Caco-2 (cell line): ENCODE measurements around the gene IRF2BP2. TPM values are rescaled to one million over a fixed set of nuclear protein-coding genes. Genes with fewer than 3 reads are reported as not detected.

ENCODE experiments used
- BruUV-seq: library from RNA; stranded (reverse); fragments of 400-500 nt; replicated peaks from 2 replicates; lab custom pipeline; 2021; lab: Mats Ljungman, UMichigan
- CTCF ChIA-PET: fragments of 300-600 bp; sonication (Branson Sonifier 250); formaldehyde crosslinking; loops from one replicate; lab custom pipeline; 2022; ENCODE audit warnings: antibody characterized with exemption; lab: Charles Lee
- POLR2A ChIA-PET: fragments of 300-600 bp; sonication (Branson Sonifier 250); formaldehyde crosslinking; loops from one replicate; lab custom pipeline; 2022; ENCODE audit warnings: antibody characterized with exemption; lab: Charles Lee
- DNase-seq, 2 experiments: peaks; one replicate each; pipeline versions ENCODE4 v3.0.0 to v3.0.0-alpha.2; 2020 to 2022
- H3K27me3 ChIP-seq: replicated peaks from 2 replicates; pipeline ENCODE4 v1.6.0; 2011; ENCODE audit warnings: low read length; ENCODE audit not compliant: control insufficient read depth, insufficient read depth
- H3K36me3 ChIP-seq: 2 replicates; pipeline ENCODE4 v1.5.1; 2011; ENCODE audit warnings: low read length; ENCODE audit not compliant: control insufficient read depth, insufficient read depth
- H3K4me1 ChIP-seq: fragments of 250-450 bp; sonication (Bioruptor Pico); 2 replicates; pipeline ENCODE4 v1.5.1; 2020; ENCODE audit warnings: mild to moderate bottlenecking
- H3K4me3 ChIP-seq: 2 replicates; pipeline ENCODE4 v1.5.1; 2011; ENCODE audit warnings: low read depth, mild to moderate bottlenecking, control low read depth, low read length
- H3K9me3 ChIP-seq: fragments of 250-450 bp; sonication (Bioruptor Pico); 2 replicates; pipeline ENCODE4 v1.5.1; 2020; ENCODE audit warnings: mild to moderate bottlenecking, moderate library complexity
- H3K27ac Mint-ChIP-seq: one replicate; pipeline ENCODE4 v1.8.0; 2022; ENCODE audit warnings: mixed read lengths; ENCODE audit not compliant: unreplicated experiment
- H3K27me3 Mint-ChIP-seq: one replicate; pipeline ENCODE4 v1.8.0; 2022; ENCODE audit warnings: mixed read lengths; ENCODE audit not compliant: insufficient read depth, unreplicated experiment
- H3K36me3 Mint-ChIP-seq: one replicate; pipeline ENCODE4 v1.8.0; 2022; ENCODE audit warnings: mild to moderate bottlenecking, mixed read lengths; ENCODE audit not compliant: insufficient read depth, unreplicated experiment
- H3K4me1 Mint-ChIP-seq: one replicate; pipeline ENCODE4 v1.8.0; 2022; ENCODE audit warnings: low read depth, mixed read lengths; ENCODE audit not compliant: unreplicated experiment
- H3K4me3 Mint-ChIP-seq: one replicate; pipeline ENCODE4 v1.8.0; 2022; ENCODE audit warnings: mild to moderate bottlenecking, moderate library complexity, mixed read lengths; ENCODE audit not compliant: unreplicated experiment
- H3K9me3 Mint-ChIP-seq: one replicate; pipeline ENCODE4 v1.8.0; 2022; ENCODE audit warnings: mixed read lengths; ENCODE audit not compliant: unreplicated experiment
- CTCF ChIP-seq, 2 experiments: fragments of 200-600 bp in 1 of 2; IDR thresholded peaks; 1 replicate in 1 of 2; 2 replicates in 1 of 2; pipeline versions ENCODE4 v1.5.1 to v1.8.0; 2011 to 2022; ENCODE audit warnings: antibody characterized with exemption in 1 of 2, control low read depth in 1 of 2, inconsistent platforms in 1 of 2, low read depth in 1 of 2, low read length in 1 of 2, mild to moderate bottlenecking in 1 of 2, moderate library complexity in 1 of 2; ENCODE audit not compliant: insufficient read depth in 1 of 2, severe bottlenecking in 1 of 2, unreplicated experiment in 1 of 2
- intact Hi-C: fragments of 100-400 bp; cut with micrococcal nuclease; formaldehyde crosslinking; loops from one replicate; pipeline ENCODE4 v1.10.0; 2022; ENCODE audit not compliant: unreplicated experiment
- total RNA-seq: library from RNA; stranded (reverse); gene quantifications from 2 replicates; pipeline ENCODE4 v1.2.3, GENCODE V29; 2022

IRF2BP2 gene
- total RNA-seq, 1 experiment from 2014 or later: 135 TPM

GRCh38 chr1:234588386-234588785, 21.6 kb downstream of the IRF2BP2 start:
- Histone ChIP-seq H3K4me1 (no peaks in the 10 kb centered on the region), H3K36me3 (no peaks in the 10 kb centered on the region), H3K27me3 (no peaks in the 10 kb centered on the region), H3K4me3 (no peak overlapping the region), H3K9me3 (no peaks in the 10 kb centered on the region)
- H3K4me1 Mint-ChIP-seq: no peaks in the 10 kb centered on the region
- H3K4me3 Mint-ChIP-seq: no peak overlapping the region
- no peak for DNase-seq
- TF ChIP-seq CTCF (IDR thresholded peaks at IDR 0.05; ENCODE audit: insufficient read depth in 1 of 2, low read depth in 1 of 2, low read length in 1 of 2, severe bottlenecking in 1 of 2, unreplicated experiment in 1 of 2): no peak
- intact Hi-C loops: no loop called here
- H3K36me3 Mint-ChIP-seq: peaks cover 5% of the 10 kb centered on the region
- ChIA-PET POLR2A (no interaction called here), CTCF (no interaction called here)
- BruUV-seq: no TSS peak
- no peaks in the 10 kb centered on the region for H3K27me3 Mint-ChIP-seq
- H3K27ac Mint-ChIP-seq: no peak overlapping the region
- H3K9me3 Mint-ChIP-seq: no peaks in the 10 kb centered on the region

- no TSS peak for BruUV-seq
- H3K36me3 ChIP-seq: no peaks in the 10 kb centered on the region
- Mint-ChIP-seq H3K4me1 (no peaks in the 10 kb centered on the region), H3K9me3 (no peaks in the 10 kb centered on the region), H3K27ac (no peak overlapping the region), H3K4me3 (no peak overlapping the region), H3K36me3 (no peaks in the 10 kb centered on the region), H3K27me3 (no peaks in the 10 kb centered on the region)
- no peaks in the 10 kb centered on the region for H3K4me1 ChIP-seq
- TF ChIP-seq CTCF (IDR thresholded peaks at IDR 0.05; ENCODE audit: insufficient read depth in 1 of 2, low read depth in 1 of 2, low read length in 1 of 2, severe bottlenecking in 1 of 2, unreplicated experiment in 1 of 2): no peak
- no peak overlapping the region for H3K4me3 ChIP-seq
- intact Hi-C loops: no loop called here
- ChIA-PET CTCF (interaction anchor here (0.7 kb wide), 1 partner anchor 164 kb away, joined by 3 read pairs; no protein-coding TSS in a partner anchor), POLR2A (no interaction called here)
- H3K27me3 ChIP-seq: no peaks in the 10 kb centered on the region
- no peak for DNase-seq
- no peaks in the 10 kb centered on the region for H3K9me3 ChIP-seq
Observed at GRCh38 chr1:234586892-234587485, 23.0 kb downstream of the IRF2BP2 start.

GRCh38 chr1:234586304-234586703, 23.7 kb downstream of the IRF2BP2 start:
- Histone ChIP-seq H3K27me3 (no peaks in the 10 kb centered on the region), H3K4me3 (no peak overlapping the region), H3K36me3 (no peaks in the 10 kb centered on the region), H3K9me3 (no peaks in the 10 kb centered on the region), H3K4me1 (no peaks in the 10 kb centered on the region)
- ChIA-PET CTCF (no interaction called here), POLR2A (no interaction called here)
- no peak overlapping the region for H3K4me3 Mint-ChIP-seq
- H3K36me3 Mint-ChIP-seq: no peaks in the 10 kb centered on the region
- no peaks in the 10 kb centered on the region for H3K4me1 Mint-ChIP-seq
- intact Hi-C loops: no loop called here
- no peak for TF ChIP-seq CTCF (IDR thresholded peaks at IDR 0.05; ENCODE audit: insufficient read depth in 1 of 2, low read depth in 1 of 2, low read length in 1 of 2, severe bottlenecking in 1 of 2, unreplicated experiment in 1 of 2)
- H3K27me3 Mint-ChIP-seq: no peaks in the 10 kb centered on the region
- BruUV-seq: no TSS peak
- H3K27ac Mint-ChIP-seq: no peak overlapping the region
- H3K9me3 Mint-ChIP-seq: no peaks in the 10 kb centered on the region
- DNase-seq: no peak
